HG03039 (cell line): ENCODE data around the gene ATG101.

Experiments
- ATAC-seq: cut with Tn5 transposase; IDR thresholded peaks from one replicate; pipeline ENCODE4 v1.9.1; 2021; ENCODE audit warnings: mild to moderate bottlenecking, moderate library complexity; ENCODE audit not compliant: unreplicated experiment

The ATG101 gene

GRCh38 chr12:52056801-52057637 is 12.8 kb upstream of the ATG101 start:
- ATAC-seq = no peak

DNA sequence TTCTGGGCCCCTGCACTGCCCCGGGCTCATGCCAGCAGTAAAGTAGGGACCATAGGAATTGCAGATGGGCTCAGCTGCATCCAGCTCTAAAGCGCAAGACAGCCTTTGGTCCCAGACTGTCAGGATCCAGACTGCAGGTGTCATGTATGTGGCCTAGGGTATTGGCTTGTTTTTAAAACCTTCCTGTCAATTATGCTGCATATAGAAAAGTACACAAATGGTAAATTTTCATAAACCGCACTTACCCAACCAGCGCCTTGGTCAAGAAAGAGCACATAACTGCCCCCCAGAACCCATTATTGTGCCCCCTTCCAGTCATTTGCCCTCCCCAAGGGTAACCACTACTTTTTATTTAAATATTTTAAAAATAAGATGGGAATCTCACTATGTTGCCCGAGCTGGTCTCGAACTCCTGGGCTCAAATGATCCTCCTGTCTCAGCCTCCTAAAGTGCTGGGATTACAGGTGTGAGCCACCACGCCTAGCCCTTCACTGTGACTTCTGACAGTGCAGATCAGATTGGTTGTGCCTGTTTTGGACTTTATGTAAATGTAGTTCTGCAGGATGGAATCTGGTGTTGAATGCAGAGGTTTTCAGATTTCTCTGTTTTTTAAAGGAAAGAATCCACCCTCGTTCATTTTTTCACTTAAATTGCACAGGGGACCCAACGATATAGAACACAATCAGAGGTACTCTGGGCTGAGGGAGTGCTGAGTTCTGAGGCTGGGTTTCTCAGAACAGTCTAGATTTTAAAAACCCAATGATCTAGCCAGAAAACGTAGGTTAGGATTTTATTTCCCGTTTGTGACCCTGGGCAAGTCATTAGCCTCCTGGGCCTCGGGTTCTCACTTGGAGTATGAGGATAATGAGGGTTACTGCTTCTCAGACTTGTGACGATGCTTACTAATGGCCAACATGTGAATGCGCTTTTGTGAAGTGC is 11.9 kb upstream of the ATG101 start:
- no peak for ATAC-seq

- no peak for ATAC-seq
These were observed 11.0 kb upstream of the ATG101 start for GRCh38 chr12:52058631-52059361.

GRCh38 chr12:52059582-52060497 is 9.9 kb upstream of the ATG101 start:
- no peak for ATAC-seq

GRCh38 chr12:52060498-52061177 is 9.1 kb upstream of the ATG101 start:
- no peak for ATAC-seq

DNA sequence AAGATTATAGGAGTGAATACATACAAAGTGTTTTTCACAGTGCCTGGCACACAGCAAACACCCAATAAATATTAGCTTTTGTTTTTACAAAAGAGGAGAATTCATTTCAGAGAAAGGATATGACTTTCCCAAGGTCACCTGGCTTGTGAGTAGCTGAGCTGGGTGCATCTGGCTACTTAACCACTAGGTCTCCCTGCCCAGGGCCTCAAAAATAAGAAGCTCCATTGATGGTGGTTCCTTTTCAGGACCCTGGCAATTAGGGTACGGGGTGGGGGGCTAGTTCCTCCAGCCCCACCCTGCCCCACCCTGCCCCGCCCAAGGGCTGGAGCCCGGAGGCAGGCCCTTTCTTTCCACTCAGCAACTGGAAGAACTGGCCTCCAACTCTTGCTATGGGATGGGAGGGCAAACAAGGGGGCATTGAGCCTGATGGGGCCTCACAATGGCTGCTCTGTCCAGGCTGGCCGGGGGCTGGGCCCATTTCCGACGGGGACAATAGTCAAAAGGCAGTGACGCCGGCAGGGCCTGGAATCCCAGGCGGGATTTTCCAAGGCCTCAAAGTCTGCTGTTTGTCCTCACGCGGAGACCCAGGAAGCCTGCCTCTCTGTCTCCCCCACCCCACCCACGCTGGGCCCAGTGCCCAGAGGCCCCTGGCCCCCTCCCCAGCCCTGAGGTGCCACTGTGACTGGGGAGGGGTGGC is 8.2 kb upstream of the ATG101 start:
- no peak for ATAC-seq

DNA sequence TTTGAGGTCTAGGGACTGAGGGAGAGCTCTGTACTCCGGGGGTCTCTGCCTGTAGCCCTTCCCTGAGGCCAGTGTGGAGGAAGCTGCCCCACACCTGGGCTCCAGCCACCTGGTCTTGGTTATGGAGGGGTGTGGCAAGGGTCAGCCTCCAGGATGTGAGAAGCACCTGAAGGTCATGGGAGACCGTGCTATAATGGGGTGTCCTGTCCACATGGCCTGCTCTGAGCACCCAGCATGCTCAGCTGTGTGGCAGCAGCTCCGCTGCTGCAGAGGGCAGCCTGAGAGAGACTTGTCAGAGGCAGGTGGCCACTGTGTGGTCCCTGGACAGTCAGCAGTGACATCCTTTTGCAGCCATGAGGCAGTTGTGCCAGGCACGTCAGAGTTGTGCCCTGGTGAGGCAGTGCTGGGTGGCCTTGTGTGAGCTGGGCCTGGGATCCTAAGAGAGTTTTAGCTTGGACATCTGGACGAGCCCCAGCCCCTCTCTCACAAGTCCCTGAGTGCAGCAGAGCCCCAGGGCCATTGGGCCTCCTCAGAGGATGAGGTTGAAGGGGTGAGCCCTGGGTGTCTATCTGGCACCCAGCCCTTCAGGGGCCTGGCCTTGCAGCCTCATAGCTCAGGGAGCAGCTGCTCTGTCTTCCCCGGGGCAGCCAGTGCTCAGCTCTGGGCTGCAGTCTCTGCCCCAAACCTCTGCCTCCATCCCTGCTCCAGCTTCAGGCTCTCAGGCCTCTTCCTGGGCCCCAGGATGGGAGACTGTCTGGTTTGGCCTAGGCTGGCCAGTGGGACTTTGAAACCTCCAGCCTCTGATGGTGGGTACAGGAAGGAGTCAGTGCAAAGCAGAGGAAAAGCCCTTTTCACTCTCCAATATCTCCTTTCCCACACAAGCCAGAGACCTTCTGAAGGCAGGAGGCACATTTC is 7.4 kb upstream of the ATG101 start:
- no peak for ATAC-seq

GRCh38 chr12:52063082-52063924 is 6.5 kb upstream of the ATG101 start:
- no peak for ATAC-seq

DNA sequence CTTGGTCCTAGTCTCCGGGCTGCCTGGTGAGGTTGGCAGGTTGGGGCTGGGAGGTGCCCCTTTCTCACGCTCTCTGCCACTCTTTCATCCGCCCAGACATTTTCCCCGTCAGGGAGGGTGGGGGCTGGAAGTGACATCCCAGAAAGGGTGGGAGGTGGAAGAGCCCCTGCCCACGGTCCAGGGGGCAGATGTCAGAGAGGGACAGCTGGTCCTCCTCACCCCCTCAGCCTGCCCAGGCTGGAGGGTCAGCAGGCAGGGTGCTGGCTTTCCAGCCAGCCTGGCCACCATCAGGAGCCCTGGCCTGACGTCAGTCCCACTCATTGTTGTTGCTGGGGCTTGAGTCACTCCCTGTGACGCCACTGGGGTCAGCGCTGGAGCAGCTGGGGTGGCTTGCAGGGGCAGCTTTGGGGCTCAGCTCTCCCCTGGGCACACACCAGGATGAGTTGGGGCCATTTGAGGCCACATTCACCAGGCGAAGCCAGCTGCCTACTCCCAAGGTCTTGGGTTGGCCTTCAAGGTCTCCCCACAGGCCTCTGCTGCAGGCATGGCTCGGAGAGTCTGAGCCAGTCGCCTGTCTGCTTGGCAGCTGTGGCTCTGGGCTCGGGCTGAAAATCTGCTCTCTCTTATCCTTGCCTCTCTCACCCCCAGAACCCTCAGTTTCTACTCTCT is 5.7 kb upstream of the ATG101 start:
- ATAC-seq = no peak

DNA sequence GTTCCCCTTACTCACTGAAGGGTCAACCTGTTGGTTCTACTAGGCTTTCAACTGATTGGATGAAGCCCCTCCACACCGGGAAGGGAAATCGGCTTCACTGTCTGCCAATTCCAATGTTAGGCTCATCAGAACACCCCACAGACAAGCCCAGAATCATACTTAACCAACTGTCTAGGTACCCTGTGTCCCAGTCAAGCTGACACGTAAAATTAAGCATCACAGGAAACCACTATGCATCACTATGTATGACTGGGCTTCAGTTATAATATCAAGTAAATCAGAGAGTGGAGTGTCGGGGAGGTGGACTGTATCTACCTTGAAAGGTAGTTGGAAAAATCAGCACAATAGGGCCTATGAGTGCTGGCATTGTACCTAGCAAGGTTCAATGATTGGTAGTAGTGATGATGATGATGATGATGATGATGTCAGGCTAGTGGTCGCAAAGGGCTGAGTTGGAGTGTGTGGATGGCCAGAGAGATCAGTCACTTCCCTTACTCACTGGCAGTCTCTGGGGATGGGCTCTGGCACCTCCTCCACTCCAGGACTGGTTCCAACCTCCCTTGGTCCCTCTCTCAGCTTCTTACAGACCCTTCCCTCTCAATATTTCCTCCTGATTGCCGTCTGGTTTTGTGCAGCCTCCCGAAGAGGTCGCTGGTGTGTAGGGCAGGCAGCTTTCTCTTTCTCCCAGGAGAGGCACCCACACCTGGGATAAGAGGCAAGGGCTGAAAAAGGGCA is 3.3 kb upstream of the ATG101 start:
- ATAC-seq = no peak

- no peak for ATAC-seq
These were observed 2.8 kb upstream of the ATG101 start for GRCh38 chr12:52067081-52067374.

GRCh38 chr12:52070185-52070925 is 577 bp downstream of the ATG101 start:
- ATAC-seq = peak; percentile 16

DNA sequence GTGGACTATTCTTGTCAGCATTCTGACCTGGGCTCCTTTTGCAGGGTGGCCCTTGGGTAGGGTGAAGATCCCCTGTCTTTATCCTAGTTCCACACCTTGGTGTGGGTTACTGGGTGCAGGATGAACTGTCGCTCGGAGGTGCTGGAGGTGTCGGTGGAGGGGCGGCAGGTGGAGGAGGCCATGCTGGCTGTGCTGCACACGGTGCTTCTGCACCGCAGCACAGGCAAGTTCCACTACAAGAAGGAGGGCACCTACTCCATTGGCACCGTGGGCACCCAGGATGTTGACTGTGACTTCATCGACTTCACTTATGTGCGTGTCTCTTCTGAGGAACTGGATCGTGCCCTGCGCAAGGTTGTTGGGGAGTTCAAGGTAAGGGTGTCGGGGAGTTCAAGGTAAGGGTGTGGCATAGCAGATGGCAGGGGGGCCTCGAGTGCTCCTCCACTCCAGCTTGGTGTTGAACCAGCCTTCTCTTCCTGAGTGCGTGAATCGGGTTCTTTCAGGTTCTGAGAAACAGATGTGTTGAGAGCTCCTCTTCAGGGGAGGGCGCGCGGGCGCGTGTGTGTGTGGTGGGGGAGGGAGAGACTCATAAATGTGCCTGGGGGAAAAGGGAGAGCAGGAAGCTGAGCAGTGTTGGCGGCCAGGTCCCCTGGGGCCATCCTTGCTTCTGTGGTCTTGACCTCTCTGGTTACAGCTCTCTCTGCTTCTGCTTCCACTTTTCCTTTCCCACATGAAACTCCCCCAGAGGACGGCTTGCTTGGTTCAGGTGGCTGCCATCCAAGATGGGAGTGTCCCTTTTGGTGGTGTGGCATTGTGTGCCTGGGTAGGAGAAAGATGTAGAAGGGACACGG is 4.0 kb downstream of the ATG101 start:
- no peak for ATAC-seq

- no peak for ATAC-seq
These were observed 5.4 kb downstream of the ATG101 start for GRCh38 chr12:52074971-52075724.
